ENCODE measurements around the gene SETD5.

DNA sequence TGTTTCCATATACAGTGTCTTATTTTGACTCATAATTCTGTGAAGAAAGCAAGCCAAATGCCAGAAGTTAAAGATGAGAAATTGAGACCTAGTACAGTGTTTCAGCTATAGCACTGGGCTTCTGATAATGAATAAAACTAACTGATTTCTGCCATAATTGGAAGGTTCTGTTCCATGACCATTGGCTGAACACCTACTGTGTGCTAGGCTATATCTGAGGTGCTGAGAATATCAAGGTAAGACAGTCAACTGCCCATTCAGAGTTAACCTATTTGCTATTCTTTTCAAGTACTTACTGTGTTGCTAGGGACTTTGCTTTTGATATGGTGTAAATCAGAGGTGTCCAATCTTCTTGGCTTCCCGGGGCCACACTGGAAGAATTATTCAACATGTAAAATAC, 82.8 kb downstream of the SETD5 start:
- TF ChIP-seq, protein P1, sequence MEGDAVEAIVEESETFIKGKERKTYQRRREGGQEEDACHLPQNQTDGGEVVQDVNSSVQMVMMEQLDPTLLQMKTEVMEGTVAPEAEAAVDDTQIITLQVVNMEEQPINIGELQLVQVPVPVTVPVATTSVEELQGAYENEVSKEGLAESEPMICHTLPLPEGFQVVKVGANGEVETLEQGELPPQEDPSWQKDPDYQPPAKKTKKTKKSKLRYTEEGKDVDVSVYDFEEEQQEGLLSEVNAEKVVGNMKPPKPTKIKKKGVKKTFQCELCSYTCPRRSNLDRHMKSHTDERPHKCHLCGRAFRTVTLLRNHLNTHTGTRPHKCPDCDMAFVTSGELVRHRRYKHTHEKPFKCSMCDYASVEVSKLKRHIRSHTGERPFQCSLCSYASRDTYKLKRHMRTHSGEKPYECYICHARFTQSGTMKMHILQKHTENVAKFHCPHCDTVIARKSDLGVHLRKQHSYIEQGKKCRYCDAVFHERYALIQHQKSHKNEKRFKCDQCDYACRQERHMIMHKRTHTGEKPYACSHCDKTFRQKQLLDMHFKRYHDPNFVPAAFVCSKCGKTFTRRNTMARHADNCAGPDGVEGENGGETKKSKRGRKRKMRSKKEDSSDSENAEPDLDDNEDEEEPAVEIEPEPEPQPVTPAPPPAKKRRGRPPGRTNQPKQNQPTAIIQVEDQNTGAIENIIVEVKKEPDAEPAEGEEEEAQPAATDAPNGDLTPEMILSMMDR (conservative IDR thresholded peaks at IDR 0.05 in 1 of 2, IDR thresholded peaks at IDR 0.05 in 1 of 2; ENCODE audit: low read depth in 1 of 2, low read length in 2 of 2): no peak
- no peak for TF ChIP-seq EZH2 (IDR thresholded peaks at IDR 0.05; ENCODE audit: low read length, missing control alignments)

Data from fibroblast of lung (primary cell).